ENCODE results near the gene RAB31. TPM values are rescaled to one million over a fixed set of nuclear protein-coding genes. Genes with fewer than 3 reads are reported as not detected.

Gene RAB31
- polyA plus RNA-seq, 1 donor from 2014 or later: 16.3 TPM

DNA sequence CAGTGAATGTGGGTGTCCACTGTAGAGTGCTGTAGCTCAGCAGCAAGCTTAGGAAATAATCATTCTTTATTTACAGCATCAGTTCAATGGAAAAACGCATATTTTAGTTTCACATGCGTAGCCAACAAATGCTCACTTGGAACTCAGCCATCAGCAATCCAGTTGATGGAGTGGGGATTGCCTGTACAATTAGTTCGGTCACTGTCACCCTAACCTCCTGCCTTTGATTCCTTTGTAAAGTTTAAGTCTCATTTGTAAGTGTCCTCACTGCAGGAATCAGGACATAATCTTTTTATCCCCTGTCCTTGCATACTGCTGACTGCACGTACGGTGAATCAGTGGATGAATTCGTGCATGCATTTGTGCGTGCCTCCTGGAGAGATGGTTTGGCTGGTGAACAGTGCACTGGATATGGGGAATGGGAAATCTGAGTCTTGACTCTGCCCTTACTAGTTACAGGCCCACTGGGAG is 55.9 kb downstream of the RAB31 start:
- no peaks in the 10 kb centered on the region for H3K9me3 ChIP-seq (ENCODE audit: low read length)
- no peaks in the 10 kb centered on the region for H3K9me2 ChIP-seq (ENCODE audit: insufficient read depth, low read length)
- H4K20me1 ChIP-seq (ENCODE audit: insufficient read depth): no peaks in the 10 kb centered on the region
- H3K27ac ChIP-seq (ENCODE audit: low read length): no peak overlapping the region
- H3K4me3 ChIP-seq (ENCODE audit: low read length): no peak overlapping the region
- H3K27me3 ChIP-seq (ENCODE audit: insufficient read depth, low read depth, low read length): no peaks in the 10 kb centered on the region
- no peak for TF ChIP-seq RAD21 (conservative IDR thresholded peaks at IDR 0.05)
- no peak for TF ChIP-seq TAF1 (IDR thresholded peaks at IDR 0.05; ENCODE audit: low read depth)
- TF ChIP-seq, protein P1, sequence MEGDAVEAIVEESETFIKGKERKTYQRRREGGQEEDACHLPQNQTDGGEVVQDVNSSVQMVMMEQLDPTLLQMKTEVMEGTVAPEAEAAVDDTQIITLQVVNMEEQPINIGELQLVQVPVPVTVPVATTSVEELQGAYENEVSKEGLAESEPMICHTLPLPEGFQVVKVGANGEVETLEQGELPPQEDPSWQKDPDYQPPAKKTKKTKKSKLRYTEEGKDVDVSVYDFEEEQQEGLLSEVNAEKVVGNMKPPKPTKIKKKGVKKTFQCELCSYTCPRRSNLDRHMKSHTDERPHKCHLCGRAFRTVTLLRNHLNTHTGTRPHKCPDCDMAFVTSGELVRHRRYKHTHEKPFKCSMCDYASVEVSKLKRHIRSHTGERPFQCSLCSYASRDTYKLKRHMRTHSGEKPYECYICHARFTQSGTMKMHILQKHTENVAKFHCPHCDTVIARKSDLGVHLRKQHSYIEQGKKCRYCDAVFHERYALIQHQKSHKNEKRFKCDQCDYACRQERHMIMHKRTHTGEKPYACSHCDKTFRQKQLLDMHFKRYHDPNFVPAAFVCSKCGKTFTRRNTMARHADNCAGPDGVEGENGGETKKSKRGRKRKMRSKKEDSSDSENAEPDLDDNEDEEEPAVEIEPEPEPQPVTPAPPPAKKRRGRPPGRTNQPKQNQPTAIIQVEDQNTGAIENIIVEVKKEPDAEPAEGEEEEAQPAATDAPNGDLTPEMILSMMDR (IDR thresholded peaks at IDR 0.05; ENCODE audit: poor library complexity, severe bottlenecking): no peak
- no peak for TF ChIP-seq EZH2 (IDR thresholded peaks at IDR 0.05; ENCODE audit: borderline replicate concordance, insufficient read depth, low read length, poor library complexity, severe bottlenecking)
- no peak for TF ChIP-seq SMC3 (conservative IDR thresholded peaks at IDR 0.05; ENCODE audit: poor library complexity)
- TF ChIP-seq MXI1 (conservative IDR thresholded peaks at IDR 0.05; ENCODE audit: poor library complexity, severe bottlenecking): no peak
- TF ChIP-seq, protein P2, sequence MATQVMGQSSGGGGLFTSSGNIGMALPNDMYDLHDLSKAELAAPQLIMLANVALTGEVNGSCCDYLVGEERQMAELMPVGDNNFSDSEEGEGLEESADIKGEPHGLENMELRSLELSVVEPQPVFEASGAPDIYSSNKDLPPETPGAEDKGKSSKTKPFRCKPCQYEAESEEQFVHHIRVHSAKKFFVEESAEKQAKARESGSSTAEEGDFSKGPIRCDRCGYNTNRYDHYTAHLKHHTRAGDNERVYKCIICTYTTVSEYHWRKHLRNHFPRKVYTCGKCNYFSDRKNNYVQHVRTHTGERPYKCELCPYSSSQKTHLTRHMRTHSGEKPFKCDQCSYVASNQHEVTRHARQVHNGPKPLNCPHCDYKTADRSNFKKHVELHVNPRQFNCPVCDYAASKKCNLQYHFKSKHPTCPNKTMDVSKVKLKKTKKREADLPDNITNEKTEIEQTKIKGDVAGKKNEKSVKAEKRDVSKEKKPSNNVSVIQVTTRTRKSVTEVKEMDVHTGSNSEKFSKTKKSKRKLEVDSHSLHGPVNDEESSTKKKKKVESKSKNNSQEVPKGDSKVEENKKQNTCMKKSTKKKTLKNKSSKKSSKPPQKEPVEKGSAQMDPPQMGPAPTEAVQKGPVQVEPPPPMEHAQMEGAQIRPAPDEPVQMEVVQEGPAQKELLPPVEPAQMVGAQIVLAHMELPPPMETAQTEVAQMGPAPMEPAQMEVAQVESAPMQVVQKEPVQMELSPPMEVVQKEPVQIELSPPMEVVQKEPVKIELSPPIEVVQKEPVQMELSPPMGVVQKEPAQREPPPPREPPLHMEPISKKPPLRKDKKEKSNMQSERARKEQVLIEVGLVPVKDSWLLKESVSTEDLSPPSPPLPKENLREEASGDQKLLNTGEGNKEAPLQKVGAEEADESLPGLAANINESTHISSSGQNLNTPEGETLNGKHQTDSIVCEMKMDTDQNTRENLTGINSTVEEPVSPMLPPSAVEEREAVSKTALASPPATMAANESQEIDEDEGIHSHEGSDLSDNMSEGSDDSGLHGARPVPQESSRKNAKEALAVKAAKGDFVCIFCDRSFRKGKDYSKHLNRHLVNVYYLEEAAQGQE (IDR thresholded peaks at IDR 0.05; ENCODE audit: borderline replicate concordance): no peak
- no peaks in the 10 kb centered on the region for H3F3A ChIP-seq (ENCODE audit: insufficient read depth, low read length, poor library complexity, severe bottlenecking)
- H3K36me3 ChIP-seq (ENCODE audit: insufficient read depth, low read length): no peaks in the 10 kb centered on the region
- no peak overlapping the region for H3K4me2 ChIP-seq (ENCODE audit: low read length)
- H3K79me2 ChIP-seq (replicated peaks; ENCODE audit: insufficient read depth, low read length): peaks cover 3% of the 10 kb centered on the region
- no peak overlapping the region for H2AFZ ChIP-seq (ENCODE audit: low read depth, low read length)
- H3K9ac ChIP-seq (ENCODE audit: low read length): no peak overlapping the region

DNA sequence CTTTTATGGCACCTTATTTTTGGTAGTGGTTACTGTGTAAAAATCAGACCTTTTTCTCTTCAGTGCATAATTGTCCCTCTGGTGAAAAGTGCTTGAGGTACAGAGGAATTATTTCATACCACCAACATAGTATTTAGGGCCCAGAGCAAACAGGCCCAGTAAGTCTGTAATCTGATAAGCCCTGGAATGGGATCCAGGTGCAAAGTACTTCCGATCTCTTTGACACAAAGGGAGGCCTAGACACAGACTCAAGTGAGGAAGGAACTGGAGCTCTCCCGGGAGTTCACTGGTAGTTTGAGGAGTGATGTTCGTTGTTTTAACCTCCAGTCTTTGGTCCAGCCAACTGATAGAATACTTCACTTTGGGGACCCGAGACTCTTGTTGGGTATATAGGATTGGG is 57.4 kb downstream of the RAB31 start:
- no peak overlapping the region for H3K27ac ChIP-seq (ENCODE audit: low read length)
- no peaks in the 10 kb centered on the region for H4K20me1 ChIP-seq (ENCODE audit: insufficient read depth)

More for the DNA sequence above, 57.4 kb downstream of the RAB31 start:
- Histone ChIP-seq H3K4me2 (ENCODE audit: low read length) (no peak overlapping the region), H3K4me3 (ENCODE audit: low read length) (no peak overlapping the region), H3K36me3 (ENCODE audit: insufficient read depth, low read length) (no peaks in the 10 kb centered on the region), H2AFZ (ENCODE audit: low read depth, low read length) (no peak overlapping the region), H3K9me2 (ENCODE audit: insufficient read depth, low read length) (no peaks in the 10 kb centered on the region), H3K79me2 (replicated peaks; ENCODE audit: insufficient read depth, low read length) (peaks cover 3% of the 10 kb centered on the region), H3K27me3 (ENCODE audit: insufficient read depth, low read depth, low read length) (no peaks in the 10 kb centered on the region), H3F3A (ENCODE audit: insufficient read depth, low read length, poor library complexity, severe bottlenecking) (no peaks in the 10 kb centered on the region), H3K9me3 (ENCODE audit: low read length) (no peaks in the 10 kb centered on the region), H3K9ac (ENCODE audit: low read length) (no peak overlapping the region)
- no peak for TF ChIP-seq RAD21 (conservative IDR thresholded peaks at IDR 0.05)
- no peak for TF ChIP-seq EP300 (conservative IDR thresholded peaks at IDR 0.05; ENCODE audit: poor library complexity, severe bottlenecking)
- TF ChIP-seq TAF1 (IDR thresholded peaks at IDR 0.05; ENCODE audit: low read depth): no peak
- TF ChIP-seq, protein P1 (IDR thresholded peaks at IDR 0.05; ENCODE audit: poor library complexity, severe bottlenecking): no peak
- TF ChIP-seq EZH2 (IDR thresholded peaks at IDR 0.05; ENCODE audit: borderline replicate concordance, insufficient read depth, low read length, poor library complexity, severe bottlenecking): no peak
- TF ChIP-seq POLR2AphosphoS5 (IDR thresholded peaks at IDR 0.05): no peak
- TF ChIP-seq MXI1 (conservative IDR thresholded peaks at IDR 0.05; ENCODE audit: poor library complexity, severe bottlenecking): no peak
- TF ChIP-seq, protein P2 (IDR thresholded peaks at IDR 0.05; ENCODE audit: borderline replicate concordance): no peak
- TF ChIP-seq SMC3 (conservative IDR thresholded peaks at IDR 0.05; ENCODE audit: poor library complexity): no peak

Measured in neural cell (in vitro differentiated cells).